Measurements from ENCODE around the gene DAB2IP.

The DAB2IP gene

DNA sequence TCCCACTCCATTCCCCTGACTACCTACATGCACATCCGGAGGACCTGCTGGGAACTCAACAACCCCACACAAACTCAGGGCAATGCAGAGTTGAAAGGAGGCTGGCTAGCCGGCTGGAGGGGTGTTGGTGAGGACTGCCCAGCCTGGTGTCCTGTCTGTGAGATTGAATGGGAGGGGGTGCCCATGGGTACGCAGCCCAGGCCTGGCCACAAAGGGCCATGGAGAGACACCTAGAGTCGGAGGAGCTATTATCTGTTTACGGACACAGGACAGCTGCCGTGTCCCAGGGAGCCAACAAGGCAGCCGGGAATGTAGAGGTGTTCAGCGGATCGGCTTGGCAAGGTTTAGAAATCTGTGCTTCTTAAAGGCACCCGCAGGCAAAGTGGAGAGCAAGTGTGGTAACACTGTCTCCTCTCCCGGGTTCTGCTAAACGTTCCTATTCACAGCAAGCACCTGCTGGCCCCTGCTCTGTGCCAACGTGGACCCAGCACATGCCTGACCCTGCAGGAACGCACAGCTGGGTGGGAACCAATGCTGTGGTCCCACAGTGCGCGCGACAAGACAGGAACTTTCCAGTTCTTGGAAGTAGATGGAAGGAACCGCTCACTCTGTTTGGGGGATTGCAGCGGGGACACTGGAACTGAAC, 166.7 kb downstream of the DAB2IP start:
- DNase-seq (ENCODE audit: low read depth in 2 of 2) = no peak

DNA sequence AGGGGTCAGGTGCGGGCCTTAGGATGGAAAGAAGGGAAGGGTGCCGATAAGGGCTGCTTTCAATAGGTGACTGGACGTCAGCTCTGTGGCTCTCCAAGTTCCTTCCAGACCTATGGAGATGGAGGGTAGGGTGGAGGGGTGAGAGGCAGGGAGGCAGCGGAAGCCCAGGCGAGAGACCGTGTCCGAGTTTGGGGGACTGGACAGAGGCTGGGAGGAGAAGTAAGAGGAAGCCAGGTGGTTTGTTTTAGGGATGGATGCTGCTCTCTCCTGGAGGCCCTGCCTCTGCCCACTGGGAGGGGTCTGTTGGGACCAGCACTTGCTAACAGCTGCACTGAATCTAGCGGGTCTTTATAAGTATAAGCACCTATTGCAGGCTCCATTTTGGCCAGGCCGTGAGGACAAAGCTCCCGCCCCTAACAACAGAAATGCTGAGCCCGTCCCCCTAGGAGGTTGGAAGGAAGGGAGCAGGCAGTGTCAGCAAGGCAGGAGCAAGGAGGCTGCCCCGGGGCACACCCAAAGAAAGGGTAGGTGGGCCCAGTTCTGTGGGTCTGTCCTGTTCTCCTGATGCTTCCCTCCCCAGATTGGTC, 167.5 kb downstream of the DAB2IP start:
- no peak for DNase-seq (ENCODE audit: low read depth in 2 of 2)

DNA sequence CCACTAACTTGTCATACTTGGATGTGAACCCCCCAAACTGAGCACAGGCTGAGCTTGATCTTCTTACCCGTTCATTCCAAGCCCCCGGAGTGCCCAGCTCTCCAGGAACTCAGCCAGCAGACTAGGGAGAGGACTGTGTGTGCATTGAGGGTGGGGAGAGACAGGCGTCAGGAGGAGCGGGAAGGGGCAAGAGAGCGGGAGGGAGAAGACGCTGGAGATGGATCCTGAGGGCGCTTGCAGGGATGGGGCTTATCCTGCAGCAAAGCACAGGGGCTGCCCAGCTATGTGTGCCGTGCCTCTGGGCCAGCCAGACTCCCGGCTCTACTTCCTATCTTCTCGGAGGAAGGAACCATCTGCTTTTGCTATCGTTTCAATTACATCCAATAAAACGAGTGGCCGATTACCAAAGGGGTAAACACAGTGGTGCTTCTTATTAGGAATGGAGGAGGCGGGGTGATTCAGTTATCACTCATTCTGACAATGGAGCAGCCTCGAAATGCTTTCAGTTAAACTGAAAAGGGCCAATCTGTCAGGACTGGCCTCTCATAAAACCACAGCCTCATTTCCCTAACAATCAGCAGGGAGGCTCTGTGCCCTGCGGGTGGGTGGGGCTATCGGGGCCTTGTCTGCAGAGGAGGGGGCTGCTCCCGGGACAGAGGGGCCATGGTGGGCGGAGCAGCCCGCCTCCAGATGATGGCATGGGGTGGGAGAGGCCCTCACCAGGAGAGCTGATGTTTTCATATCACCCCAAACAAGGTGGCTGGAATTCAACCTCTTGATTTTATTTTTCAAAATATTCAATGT, 168.2 kb downstream of the DAB2IP start:
- no peak for DNase-seq (ENCODE audit: low read depth in 2 of 2)

DNA sequence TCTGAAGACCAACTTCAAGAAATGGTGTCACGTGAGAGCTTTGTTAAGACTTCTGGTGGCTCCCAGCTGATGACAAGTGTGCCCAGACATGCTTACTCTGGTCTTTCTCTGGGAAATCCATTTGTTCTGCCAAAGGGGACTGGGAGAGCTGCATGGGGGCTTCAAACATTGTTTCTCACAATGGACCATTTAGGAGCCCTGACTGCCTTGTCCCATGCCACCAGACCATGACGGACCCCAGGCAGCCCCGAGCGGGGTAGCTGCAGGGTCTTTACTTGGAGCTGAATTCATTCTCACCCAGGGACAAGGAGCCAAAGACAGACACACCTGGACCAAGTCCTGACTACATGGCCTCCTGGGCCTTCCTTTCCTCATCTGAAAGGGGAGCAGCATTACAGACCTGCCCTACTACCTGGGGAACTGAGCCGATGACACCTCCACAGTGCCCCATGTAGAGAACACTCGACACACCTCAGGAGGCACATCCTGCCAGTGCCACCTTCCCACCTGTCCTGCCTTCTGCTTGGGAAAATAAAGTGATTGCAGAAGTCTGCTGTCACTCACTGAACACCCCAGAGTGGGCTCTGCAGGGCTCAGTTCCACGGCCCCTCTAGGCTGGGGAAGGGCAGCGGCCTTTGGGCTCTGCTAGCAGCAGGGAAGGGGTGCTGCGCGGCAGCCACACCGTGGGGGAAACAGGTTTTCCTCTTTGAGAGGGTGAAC, 169.0 kb downstream of the DAB2IP start:
- no peak for DNase-seq (ENCODE audit: low read depth in 2 of 2)

DNA sequence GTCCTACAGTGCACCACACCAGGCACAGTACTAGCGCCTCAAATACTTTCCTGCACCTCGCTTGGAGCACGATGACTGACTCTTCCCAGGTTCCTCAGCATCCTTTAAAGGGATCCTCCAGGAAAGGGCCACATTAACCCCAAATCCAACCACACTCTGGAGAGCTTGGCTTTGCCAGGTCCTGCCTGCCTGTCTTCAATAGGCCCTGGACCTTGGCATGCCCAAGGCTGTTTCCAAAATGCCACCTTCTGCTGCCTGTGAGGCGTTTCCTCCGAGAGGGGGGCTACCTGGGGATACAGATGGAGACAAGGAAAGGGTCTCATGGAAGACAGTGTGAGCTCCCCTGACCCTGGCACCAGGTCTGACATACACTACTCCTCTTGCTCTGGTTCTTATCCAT, 169.9 kb downstream of the DAB2IP start:
- DNase-seq (ENCODE audit: low read depth in 2 of 2) = no peak

DNA sequence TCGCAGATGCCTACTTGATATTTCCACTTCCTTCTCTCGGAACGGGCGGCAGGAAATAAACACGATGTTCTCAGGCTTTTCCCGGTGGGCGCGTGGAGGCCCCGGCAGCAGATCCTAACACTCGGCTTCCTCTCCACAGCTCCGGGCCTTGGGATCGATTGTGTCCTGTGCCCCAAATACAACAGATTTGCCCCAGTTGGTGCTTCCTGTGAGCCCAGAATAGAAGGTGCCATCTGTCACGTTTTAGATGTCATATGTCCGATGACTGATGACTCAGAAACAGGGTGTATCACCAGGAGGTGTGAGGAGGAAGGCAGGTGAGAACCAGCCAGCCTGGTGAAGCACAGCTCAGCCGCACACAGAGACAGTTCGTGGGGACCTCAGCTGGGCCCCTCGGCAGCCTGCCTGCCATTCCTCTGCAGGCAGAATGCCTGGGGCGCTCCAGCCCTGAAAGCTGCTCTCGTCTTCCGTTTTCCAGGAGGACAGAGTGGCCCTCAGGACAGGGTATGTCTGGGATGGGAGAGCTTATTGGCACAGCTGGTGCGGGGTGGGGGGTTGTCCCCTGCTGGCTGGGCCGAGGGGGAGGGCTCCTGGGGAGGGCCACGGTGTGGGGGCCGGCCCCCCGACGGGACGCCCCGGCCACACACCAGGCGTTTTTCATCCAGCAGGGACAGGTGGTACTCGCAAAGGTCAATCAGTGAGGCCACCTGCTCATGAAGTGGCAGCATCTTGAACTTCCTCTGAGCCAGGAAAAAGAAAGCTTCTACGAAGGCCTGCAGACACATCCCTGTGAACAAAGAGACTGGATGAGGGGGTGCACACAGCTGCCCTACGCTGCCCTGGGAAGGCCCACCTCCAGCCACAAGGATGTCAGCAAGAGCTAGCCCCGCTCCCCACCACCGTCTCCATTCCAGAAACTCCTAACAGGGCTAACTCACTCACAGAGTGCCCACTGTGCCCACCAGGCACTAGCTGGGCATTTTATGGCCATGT, 171.0 kb downstream of the DAB2IP start:
- DNase-seq (ENCODE audit: low read depth in 2 of 2) = no peak

DNA sequence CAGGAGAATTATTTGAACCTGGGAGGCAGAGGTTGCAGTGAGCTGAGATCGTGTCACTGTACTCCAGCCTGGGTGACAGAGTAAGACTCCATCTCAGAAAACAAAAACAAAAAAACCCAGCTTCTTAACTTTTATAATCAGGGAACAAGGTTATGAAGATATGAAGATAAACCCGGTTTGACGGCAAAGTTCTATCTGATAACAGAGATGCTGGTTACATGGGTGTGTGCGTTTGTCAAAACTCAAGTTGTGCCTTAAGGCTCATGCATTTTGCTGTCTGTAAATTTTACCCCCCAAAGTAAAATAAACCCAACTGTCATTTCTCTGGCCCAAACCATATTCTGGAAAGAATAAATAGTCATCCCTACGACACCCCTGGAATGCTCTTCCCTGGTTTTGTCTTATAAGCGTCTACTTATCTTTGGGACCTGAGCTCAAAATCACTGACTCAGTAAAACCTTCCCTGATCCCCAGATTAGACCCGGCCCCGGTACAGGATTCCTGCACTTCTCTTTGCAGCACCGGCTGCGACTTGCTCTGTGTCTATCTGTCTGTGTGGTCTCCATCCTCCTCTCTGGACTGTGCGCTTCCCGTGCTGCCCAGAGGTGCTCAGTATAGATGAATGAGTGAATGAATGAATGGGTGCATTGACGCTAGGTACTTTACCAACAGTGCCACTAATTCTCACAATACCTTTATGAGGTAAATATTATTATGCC, 172.2 kb downstream of the DAB2IP start:
- no peak for DNase-seq (ENCODE audit: low read depth in 2 of 2)

DNA sequence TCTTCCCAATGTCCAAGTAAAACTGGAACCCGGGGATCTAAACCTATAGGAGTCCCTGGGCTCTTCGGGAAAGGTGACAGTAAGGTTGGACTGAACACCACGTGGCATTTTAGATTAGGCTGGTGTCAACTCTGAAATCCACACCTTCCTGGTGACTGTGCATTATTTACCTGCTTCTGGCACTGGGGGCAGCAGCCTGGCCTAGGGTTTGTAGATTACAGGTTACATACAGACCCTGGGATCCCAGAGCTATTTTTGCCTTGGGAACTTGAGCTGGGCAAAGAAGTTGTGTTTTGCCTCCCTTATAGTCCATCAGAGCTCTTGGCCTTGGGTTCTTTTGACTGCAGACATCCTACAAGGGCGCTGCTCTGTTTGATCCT, 173.2 kb downstream of the DAB2IP start:
- DNase-seq (ENCODE audit: low read depth in 2 of 2) = no peak

DNA sequence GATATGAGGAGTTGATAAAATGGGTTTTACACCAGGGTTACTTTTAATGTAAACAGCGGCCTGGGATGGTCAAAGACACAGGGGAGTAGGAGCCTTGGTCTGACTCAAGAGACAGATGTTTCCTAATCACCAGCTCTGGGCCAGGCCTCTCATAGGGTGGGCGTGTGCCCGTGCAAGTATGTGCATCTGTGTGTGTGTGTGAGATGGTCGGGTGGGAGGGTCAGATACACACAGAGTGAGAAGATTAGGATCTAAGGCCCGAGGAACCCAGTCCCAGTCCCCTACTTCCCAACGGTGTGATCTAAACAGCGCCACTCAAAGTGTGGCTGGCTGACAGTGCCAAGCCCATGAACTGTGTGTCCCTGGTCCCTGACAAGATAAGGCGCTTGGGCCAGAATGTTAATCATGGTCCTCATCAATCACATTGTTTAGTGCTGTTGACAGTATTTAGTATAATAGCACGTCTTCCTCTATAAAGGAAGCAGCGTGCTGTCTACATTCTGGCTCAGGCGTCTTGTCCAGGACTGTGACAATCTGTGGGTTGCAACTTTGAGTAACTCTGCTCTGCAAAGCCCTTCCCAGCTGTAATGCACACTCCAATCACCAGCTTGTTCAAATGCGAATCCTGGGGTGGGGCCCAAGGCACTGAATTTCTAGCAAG, 173.7 kb downstream of the DAB2IP start:
- no peak for DNase-seq (ENCODE audit: low read depth in 2 of 2)

DNA sequence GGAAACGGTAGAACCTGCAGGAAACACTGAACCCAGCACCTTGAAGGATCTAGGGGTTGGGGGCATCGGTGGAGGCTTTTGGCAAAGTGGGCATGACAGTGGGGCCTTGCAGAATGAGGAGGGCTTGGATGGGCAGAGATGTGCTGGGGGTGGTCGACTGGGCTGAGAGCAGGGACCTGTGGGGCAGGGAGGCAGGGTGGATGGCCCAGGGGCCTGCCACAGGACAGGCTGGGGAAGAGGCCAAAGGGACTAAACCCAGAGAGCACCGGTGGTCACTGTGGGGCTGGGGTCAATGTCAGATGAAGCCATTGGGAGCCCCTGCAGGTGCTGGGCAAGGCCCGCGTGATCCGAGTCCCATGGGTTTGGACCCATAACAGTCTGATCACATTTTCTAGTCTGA, 175.3 kb downstream of the DAB2IP start:
- DNase-seq (ENCODE audit: low read depth in 2 of 2) = no peak

DNA sequence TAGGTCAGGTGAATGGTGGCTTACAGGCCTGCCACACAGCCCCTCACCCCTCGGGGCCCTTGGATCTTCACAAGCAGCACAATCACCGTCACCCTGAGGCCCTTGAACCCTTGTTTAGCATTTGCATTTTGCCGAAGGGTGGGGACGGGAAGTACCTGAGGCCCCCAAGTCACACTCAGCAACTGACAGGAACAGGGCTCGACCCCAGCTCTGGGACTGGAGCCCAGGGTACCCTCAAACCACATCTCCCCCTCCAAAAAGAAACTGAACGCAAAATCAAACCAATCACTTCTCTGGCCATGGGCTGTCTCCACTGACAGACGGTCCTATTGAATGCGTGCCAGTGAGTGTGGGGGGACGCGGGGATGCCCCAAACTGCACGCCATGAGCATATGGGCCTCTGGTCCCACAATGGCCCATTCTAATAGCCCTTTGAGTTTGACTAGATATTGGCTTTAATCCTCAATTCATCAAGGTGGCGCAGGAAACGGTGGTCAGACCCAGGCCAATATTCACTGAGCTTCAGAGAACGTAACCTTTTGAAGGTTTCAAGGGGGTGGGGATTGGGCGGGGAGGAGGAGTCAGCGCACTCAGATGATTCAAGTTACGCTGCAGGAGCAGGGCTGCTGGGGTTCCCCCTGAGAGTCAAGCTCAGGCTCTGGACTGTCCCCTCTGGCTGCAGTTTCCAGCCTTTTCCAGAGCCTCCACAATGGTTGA, 176.0 kb downstream of the DAB2IP start:
- DNase-seq (ENCODE audit: low read depth in 2 of 2) = no peak

DNA sequence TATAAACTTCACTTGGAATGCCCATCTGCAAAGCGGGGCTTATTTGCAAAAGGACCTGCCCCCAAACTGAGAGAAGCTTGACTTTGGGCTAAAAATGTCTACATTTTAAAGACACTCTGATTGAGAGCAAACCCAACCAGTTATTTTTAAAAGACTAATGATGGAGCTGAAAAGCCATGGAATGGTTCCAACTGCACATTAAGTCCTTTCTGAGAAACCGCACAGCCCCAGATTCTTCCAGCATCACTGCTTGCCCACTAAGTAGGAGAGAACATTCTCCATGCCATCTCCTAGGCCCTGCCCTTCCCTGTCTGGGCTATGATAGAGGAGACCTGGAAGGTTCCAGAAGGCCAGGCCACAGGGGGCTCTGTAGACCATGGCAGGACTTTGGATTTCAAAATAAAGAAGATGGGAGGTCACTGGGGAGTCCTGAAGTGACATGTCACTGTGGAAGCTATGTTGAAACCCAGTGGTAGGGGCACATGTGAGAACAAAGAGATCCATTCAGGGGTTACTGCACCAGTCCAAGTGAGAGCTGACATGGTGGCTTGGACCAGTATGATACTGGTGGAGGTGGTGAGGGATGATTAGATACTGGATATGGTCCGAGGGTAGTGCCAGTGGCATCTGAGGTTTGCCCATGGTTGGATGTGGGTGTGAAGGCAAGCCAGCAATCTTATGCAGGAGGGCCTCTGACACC, 179.2 kb downstream of the DAB2IP start:
- DNase-seq (ENCODE audit: low read depth in 2 of 2) = no peak

DNA sequence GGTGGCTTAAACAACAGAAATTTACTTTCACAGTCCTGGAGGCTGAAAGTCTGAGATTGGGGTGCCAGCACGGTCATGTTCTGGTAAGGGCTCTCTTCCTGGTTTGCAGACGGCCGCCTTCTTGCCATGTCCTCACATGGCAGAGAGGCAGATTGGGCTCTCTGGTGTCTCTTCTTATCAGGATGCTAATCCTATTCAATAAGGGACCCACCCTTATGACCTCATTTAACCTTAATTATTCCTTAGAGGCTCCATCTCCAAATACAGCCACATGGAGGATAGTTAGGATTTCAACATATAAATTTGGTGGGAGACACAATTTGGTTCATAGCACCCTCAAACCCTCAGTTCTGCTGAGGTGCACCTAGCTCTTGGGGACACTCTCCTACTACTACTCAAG, 180.4 kb downstream of the DAB2IP start:
- no peak for DNase-seq (ENCODE audit: low read depth in 2 of 2)

DNA sequence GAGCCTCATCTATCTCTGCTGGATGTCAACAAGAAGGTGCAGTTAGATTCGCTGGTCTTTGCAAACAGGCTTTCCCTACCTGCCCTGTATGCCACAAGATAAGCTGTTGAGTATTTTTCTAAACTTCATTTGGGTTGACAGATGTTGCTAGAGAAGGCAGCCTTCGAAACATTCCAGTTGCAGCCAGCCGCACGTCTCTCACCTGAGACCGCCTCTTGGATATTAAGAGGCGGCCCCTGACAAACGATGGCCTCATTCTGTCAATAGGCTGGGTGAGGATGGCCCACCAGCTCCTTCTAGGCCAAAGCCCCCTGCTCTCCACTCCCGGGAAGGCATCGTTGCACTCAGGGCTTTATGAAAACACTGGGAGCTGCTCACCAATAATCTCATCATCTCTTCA, 181.6 kb downstream of the DAB2IP start:
- DNase-seq (ENCODE audit: low read depth in 2 of 2) = no peak

All from stimulated activated CD4-positive, alpha-beta T cell treated with anti-CD3 and anti-CD28 coated beads, Interleukin-4, amount 100 ng/mL, for 48 hours (primary cell).